Measurements from ENCODE around the gene CHERP. TPM values are rescaled to one million over a fixed set of nuclear protein-coding genes. Genes with fewer than 3 reads are reported as not detected.

The CHERP gene
- polyA plus RNA-seq, 4 donors, result 9.8 to 43.9 (median 17.7) TPM

GRCh38 chr19:16586991-16587832, 45.0 kb upstream of the CHERP start:
- Histone ChIP-seq H3K4me1 (ENCODE audit: control insufficient read depth in 3 of 3, insufficient read depth in 2 of 3, low read depth in 1 of 3, low read length in 2 of 3) (peaks cover 9 to 36% (median 16%) of the 10 kb centered on the region in 3 donors), H3K27ac (ENCODE audit: low read depth in 1 of 3, low read length in 2 of 3) (peak overlapping the region in 1 of 3 donors; percentile 67), H3K4me3 (ENCODE audit: low read depth in 1 of 3, low read length in 3 of 3) (peak overlapping the region in 1 of 3 donors; percentile 4), H3K9me3 (ENCODE audit: control insufficient read depth in 2 of 2, insufficient read depth in 1 of 2, low read depth in 1 of 2, low read length in 1 of 2) (no peaks in the 10 kb centered on the region), H3K27me3 (ENCODE audit: control insufficient read depth in 3 of 3, insufficient read depth in 3 of 3, low read length in 3 of 3) (no peaks in the 10 kb centered on the region), H3K36me3 (ENCODE audit: control insufficient read depth in 3 of 3, insufficient read depth in 2 of 3, low read depth in 1 of 3, low read length in 3 of 3) (peaks cover 0 to 28% (median 0%) of the 10 kb centered on the region in 3 donors)
- FAIRE-seq, result no peak
- WGBS, 3 donors, result 50 to 71% (median 51%) methylated on average over 20 of the region's 20 CpGs
- DNase-seq, result no peak

GRCh38 chr19:16586477-16586871, 44.2 kb upstream of the CHERP start:
- 63 to 91% (median 83%) methylated on average over 9 of the region's 9 CpGs for WGBS, 3 donors
- H3K9me3 ChIP-seq (ENCODE audit: control insufficient read depth in 2 of 2, insufficient read depth in 1 of 2, low read depth in 1 of 2, low read length in 1 of 2), result no peaks in the 10 kb centered on the region
- FAIRE-seq, result no peak
- H3K27me3 ChIP-seq (ENCODE audit: control insufficient read depth in 3 of 3, insufficient read depth in 3 of 3, low read length in 3 of 3), result no peaks in the 10 kb centered on the region
- peak overlapping the region in 2 of 3 donors; percentile 8 to 89 for H3K27ac ChIP-seq (ENCODE audit: low read depth in 1 of 3, low read length in 2 of 3)
- H3K4me3 ChIP-seq (ENCODE audit: low read depth in 1 of 3, low read length in 3 of 3), result no peak overlapping the region
- DNase-seq, result no peak
- peaks cover 9 to 36% (median 16%) of the 10 kb centered on the region in 3 donors for H3K4me1 ChIP-seq (ENCODE audit: control insufficient read depth in 3 of 3, insufficient read depth in 2 of 3, low read depth in 1 of 3, low read length in 2 of 3)
- H3K36me3 ChIP-seq (ENCODE audit: control insufficient read depth in 3 of 3, insufficient read depth in 2 of 3, low read depth in 1 of 3, low read length in 3 of 3), result peaks cover 0 to 34% (median 0%) of the 10 kb centered on the region in 3 donors

DNA sequence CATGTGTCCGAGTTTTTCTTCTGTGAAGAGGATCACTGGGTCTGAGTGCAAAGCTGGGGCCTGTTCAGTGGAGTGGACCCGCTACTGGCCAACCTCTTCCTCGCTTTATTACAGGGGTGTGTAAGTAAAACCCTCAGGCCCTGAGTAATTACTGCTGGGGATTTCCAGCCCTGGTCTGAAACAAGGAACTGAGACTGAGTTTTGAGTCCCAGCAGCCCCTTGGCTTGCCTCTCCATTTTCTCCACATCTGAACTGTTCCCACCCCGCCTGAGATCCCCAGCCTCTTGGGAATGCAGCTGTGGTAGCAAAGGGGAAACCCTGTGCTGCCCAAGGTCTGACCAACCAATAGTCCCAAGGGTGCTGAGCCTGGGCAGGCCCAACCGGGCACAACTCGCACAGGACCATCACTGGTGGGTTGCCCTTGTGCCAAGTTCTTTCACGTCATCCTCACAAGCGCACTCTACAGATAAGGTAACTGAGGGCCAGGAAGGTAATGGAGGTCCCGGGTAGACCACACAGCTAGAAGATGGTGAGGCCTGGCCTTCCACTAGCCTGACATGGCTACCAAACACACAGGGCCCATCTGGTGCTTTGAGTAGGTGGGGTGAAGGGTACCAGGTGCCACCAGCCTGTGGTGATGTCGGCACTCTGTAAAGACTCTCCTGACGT, 43.7 kb upstream of the CHERP start:
- DNase-seq, result no peak
- Histone ChIP-seq H3K9me3 (ENCODE audit: control insufficient read depth in 2 of 2, insufficient read depth in 1 of 2, low read depth in 1 of 2, low read length in 1 of 2) (no peaks in the 10 kb centered on the region), H3K4me1 (ENCODE audit: control insufficient read depth in 3 of 3, insufficient read depth in 2 of 3, low read depth in 1 of 3, low read length in 2 of 3) (peaks cover 9 to 36% (median 16%) of the 10 kb centered on the region in 3 donors), H3K27me3 (ENCODE audit: control insufficient read depth in 3 of 3, insufficient read depth in 3 of 3, low read length in 3 of 3) (no peaks in the 10 kb centered on the region), H3K27ac (ENCODE audit: low read depth in 1 of 3, low read length in 2 of 3) (peak overlapping the region; percentile 17 to 89 (median 68)), H3K4me3 (ENCODE audit: low read depth in 1 of 3, low read length in 3 of 3) (no peak overlapping the region), H3K36me3 (ENCODE audit: control insufficient read depth in 3 of 3, insufficient read depth in 2 of 3, low read depth in 1 of 3, low read length in 3 of 3) (peaks cover 0 to 39% (median 0%) of the 10 kb centered on the region in 3 donors)
- no peak for FAIRE-seq
- 71 to 81% (median 73%) methylated on average over 11 of the region's 11 CpGs for WGBS, 3 donors

DNA sequence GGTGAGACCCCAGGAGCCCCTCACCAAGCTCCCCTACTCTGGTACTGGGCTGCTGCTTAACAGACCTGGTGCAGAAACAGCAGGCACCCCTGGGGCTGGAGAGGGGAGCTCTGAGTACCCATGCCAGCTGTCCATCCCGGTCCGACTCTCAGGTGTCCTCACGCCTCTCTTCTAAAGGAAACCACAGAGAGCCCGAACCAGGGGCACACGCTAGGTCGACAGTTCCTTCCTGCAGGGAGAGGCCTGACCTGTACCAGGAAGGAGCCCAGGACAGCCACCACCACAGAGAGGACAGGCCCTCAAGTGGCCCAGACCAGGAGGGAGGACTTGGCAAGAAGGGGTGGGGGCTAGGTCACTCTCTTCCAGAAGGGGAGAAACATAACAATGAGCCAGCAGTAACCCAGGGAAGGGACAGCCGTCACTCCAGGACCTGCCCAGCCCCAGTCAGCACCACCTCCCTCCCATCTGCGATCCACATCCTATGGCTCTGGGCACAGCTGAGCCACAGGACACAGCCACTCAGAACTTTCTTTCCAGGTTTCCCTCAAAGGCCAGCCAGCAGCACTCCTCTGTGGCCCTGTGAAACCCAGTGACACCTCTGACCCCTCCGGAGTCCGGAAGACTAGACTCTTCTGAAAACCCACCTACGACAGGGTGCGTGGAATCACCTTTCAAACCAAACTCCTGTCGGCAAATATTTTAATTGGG, 43.0 kb upstream of the CHERP start:
- Histone ChIP-seq H3K9me3 (ENCODE audit: control insufficient read depth in 2 of 2, insufficient read depth in 1 of 2, low read depth in 1 of 2, low read length in 1 of 2) (no peaks in the 10 kb centered on the region), H3K4me3 (ENCODE audit: low read depth in 1 of 3, low read length in 3 of 3) (peak overlapping the region in 1 of 3 donors; percentile 18), H3K4me1 (ENCODE audit: control insufficient read depth in 3 of 3, insufficient read depth in 2 of 3, low read depth in 1 of 3, low read length in 2 of 3) (peaks cover 9 to 36% (median 16%) of the 10 kb centered on the region in 3 donors), H3K27me3 (ENCODE audit: control insufficient read depth in 3 of 3, insufficient read depth in 3 of 3, low read length in 3 of 3) (no peaks in the 10 kb centered on the region), H3K36me3 (ENCODE audit: control insufficient read depth in 3 of 3, insufficient read depth in 2 of 3, low read depth in 1 of 3, low read length in 3 of 3) (peaks cover 0 to 44% (median 0%) of the 10 kb centered on the region in 3 donors), H3K27ac (ENCODE audit: low read depth in 1 of 3, low read length in 2 of 3) (peak overlapping the region; percentile 68 to 89 (median 81))
- DNase-seq, result no peak
- FAIRE-seq, result no peak
- WGBS, 3 donors, result 64 to 76% (median 69%) methylated on average over 13 of the region's 13 CpGs

GRCh38 chr19:16584248-16585093, 42.2 kb upstream of the CHERP start:
- no peaks in the 10 kb centered on the region for H3K9me3 ChIP-seq (ENCODE audit: control insufficient read depth in 2 of 2, insufficient read depth in 1 of 2, low read depth in 1 of 2, low read length in 1 of 2)
- H3K36me3 ChIP-seq (ENCODE audit: control insufficient read depth in 3 of 3, insufficient read depth in 2 of 3, low read depth in 1 of 3, low read length in 3 of 3), result peaks cover 0 to 48% (median 0%) of the 10 kb centered on the region in 3 donors
- peak overlapping the region; percentile 8 to 89 (median 81) for H3K27ac ChIP-seq (ENCODE audit: low read depth in 1 of 3, low read length in 2 of 3)
- WGBS, 3 donors, result 4 to 9% (median 4%) methylated on average over 15 of the region's 15 CpGs
- FAIRE-seq, result no peak
- peak; percentile 78 to 90 for DNase-seq
- H3K27me3 ChIP-seq (ENCODE audit: control insufficient read depth in 3 of 3, insufficient read depth in 3 of 3, low read length in 3 of 3), result no peaks in the 10 kb centered on the region
- H3K4me1 ChIP-seq (ENCODE audit: control insufficient read depth in 3 of 3, insufficient read depth in 2 of 3, low read depth in 1 of 3, low read length in 2 of 3), result peaks cover 9 to 36% (median 16%) of the 10 kb centered on the region in 3 donors
- peak overlapping the region in 2 of 3 donors; percentile 17 to 18 for H3K4me3 ChIP-seq (ENCODE audit: low read depth in 1 of 3, low read length in 3 of 3)

DNA sequence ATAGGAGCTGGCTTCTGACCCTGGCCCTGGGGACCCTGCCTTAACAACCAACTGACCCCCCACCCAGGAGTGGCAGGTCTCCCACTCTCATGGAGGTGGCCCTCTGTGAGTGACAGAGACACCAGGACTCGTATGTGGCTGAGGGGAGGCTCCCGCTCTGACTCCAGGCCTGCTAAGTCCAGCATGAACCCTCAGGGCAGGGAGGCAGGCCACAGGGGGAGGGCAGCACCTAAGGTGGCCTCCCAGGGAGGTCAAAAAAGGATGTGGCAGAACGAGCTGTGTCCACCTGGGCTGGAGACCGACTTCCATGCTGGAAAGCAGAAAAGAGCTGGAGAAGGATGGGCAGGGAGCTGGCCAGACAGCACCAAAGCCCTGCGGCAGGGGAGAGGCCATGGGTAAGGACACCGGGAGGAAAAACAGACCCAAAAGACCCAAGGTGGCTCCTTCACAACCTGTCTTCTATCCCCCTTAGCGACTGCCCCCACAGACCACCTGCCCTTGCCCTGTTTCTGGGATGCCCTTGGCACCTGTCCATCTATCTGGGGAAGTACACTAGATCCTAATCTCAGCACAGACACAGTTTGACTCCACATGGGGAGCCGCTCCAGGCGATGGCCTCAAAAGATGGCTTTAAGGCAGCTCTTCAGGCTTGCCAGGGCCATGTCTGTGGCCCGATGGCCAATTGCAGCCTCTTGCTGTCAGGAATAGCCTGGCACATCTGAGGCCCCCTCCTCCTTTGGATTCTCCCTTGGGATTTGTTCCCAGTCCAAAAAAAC, 40.4 kb upstream of the CHERP start:
- DNase-seq, result no peak
- Histone ChIP-seq H3K27me3 (ENCODE audit: control insufficient read depth in 3 of 3, insufficient read depth in 3 of 3, low read length in 3 of 3) (no peaks in the 10 kb centered on the region), H3K9me3 (ENCODE audit: control insufficient read depth in 2 of 2, insufficient read depth in 1 of 2, low read depth in 1 of 2, low read length in 1 of 2) (no peaks in the 10 kb centered on the region), H3K36me3 (ENCODE audit: control insufficient read depth in 3 of 3, insufficient read depth in 2 of 3, low read depth in 1 of 3, low read length in 3 of 3) (peaks cover 0 to 66% (median 2%) of the 10 kb centered on the region in 3 donors), H3K4me1 (ENCODE audit: control insufficient read depth in 3 of 3, insufficient read depth in 2 of 3, low read depth in 1 of 3, low read length in 2 of 3) (peaks cover 9 to 27% (median 16%) of the 10 kb centered on the region in 3 donors), H3K27ac (ENCODE audit: low read depth in 1 of 3, low read length in 2 of 3) (peak overlapping the region in 1 of 3 donors; percentile 73), H3K4me3 (ENCODE audit: low read depth in 1 of 3, low read length in 3 of 3) (no peak overlapping the region)
- WGBS, 3 donors, result 85 to 91% (median 88%) methylated on average over 10 of the region's 10 CpGs
- FAIRE-seq, result no peak

DNA sequence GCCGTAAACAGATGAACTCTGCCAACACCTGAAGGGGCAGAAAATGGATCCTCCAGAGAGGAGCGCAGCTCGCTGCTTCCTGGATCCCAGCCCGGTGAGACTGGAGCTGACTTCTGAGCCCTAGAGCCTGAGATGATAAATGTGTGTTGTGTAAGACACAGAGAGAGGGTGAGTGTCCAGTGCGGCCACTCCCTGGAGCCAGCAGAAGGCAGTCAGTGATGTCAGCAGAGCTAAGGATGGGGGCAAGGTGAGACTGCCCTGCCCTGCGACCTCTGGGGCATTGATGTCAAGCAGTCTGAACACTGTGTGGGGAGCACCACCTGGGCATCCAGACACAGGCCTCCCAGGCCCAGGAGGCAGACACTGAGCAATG, 39.7 kb upstream of the CHERP start:
- Histone ChIP-seq H3K4me3 (ENCODE audit: low read depth in 1 of 3, low read length in 3 of 3) (no peak overlapping the region), H3K27me3 (ENCODE audit: control insufficient read depth in 3 of 3, insufficient read depth in 3 of 3, low read length in 3 of 3) (no peaks in the 10 kb centered on the region), H3K4me1 (ENCODE audit: control insufficient read depth in 3 of 3, insufficient read depth in 2 of 3, low read depth in 1 of 3, low read length in 2 of 3) (peaks cover 9 to 26% (median 15%) of the 10 kb centered on the region in 3 donors), H3K27ac (ENCODE audit: low read depth in 1 of 3, low read length in 2 of 3) (peak overlapping the region in 2 of 3 donors; percentile 14 to 21), H3K9me3 (ENCODE audit: control insufficient read depth in 2 of 2, insufficient read depth in 1 of 2, low read depth in 1 of 2, low read length in 1 of 2) (no peaks in the 10 kb centered on the region), H3K36me3 (ENCODE audit: control insufficient read depth in 3 of 3, insufficient read depth in 2 of 3, low read depth in 1 of 3, low read length in 3 of 3) (peaks cover 2 to 69% (median 4%) of the 10 kb centered on the region in 3 donors)
- WGBS, 3 donors, result 77 to 89% (median 81%) methylated on average over 6 of the region's 6 CpGs
- DNase-seq, result no peak
- no peak for FAIRE-seq

Data from small intestine (tissue), 7 donors.